ENCODE results near the gene GRM7. TPM values are rescaled to one million over a fixed set of nuclear protein-coding genes. Genes with fewer than 3 reads are reported as not detected.

Gene GRM7
- total RNA-seq, 1 experiment from 2014 or later: 0.28 TPM

DNA sequence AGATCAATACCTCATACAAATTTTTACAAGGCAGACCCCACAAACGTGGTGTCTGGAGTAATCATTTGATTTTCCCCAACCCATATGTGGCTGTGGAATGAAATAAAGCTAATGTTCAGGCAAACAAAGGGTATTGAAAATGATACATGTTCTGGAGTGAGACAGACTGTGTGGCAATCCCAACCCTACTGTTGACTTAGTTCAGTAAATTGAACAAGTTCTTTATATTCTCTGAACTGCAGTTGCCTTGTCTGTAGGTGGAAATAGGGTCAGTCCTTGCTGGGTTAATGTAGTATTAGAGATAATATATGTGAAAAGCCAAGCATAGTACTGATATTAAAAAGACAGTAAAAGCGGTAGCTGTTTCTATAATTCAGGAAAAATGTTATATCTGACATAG lies 69.0 kb downstream of the GRM7 start:
- Histone ChIP-seq H3K9ac (ENCODE audit: extremely low read depth, insufficient read length, low read length) (no peak overlapping the region), H2BK120ac (ENCODE audit: low read depth, low read length, poor library complexity, severe bottlenecking) (no peak overlapping the region), H4K5ac (ENCODE audit: insufficient read length, low read depth, low read length) (no peak overlapping the region), H2BK5ac (ENCODE audit: insufficient read length, low read length) (no peak overlapping the region), H4K91ac (ENCODE audit: insufficient read length, low read depth, low read length) (no peak overlapping the region), H3K4ac (ENCODE audit: low read depth, low read length) (no peak overlapping the region), H3K27ac (ENCODE audit: insufficient read length, low read depth, low read length) (no peak overlapping the region), H3K4me1 (ENCODE audit: insufficient read depth, low read length) (no peaks in the 10 kb centered on the region), H3K23me2 (ENCODE audit: insufficient read length, low read depth, low read length, poor library complexity, severe bottlenecking) (no peaks in the 10 kb centered on the region), H3K79me2 (ENCODE audit: insufficient read depth, low read length) (no peaks in the 10 kb centered on the region), H2BK12ac (ENCODE audit: insufficient read length, low read depth, low read length) (no peak overlapping the region), H2BK20ac (ENCODE audit: low read depth, low read length, poor library complexity, severe bottlenecking) (no peak overlapping the region), H3K27me3 (ENCODE audit: insufficient read depth, low read length) (no peaks in the 10 kb centered on the region), H2BK15ac (ENCODE audit: low read depth, low read length) (no peak overlapping the region), H4K20me1 (ENCODE audit: control insufficient read depth, insufficient read depth, insufficient read length) (no peaks in the 10 kb centered on the region), H3K56ac (ENCODE audit: insufficient read length, low read depth, low read length) (no peak overlapping the region), H4K8ac (replicated peaks; ENCODE audit: insufficient read length, low read depth, low read length) (no peak overlapping the region), H3K79me1 (ENCODE audit: insufficient read depth, low read depth, low read length, poor library complexity, severe bottlenecking) (no peaks in the 10 kb centered on the region), H3K14ac (ENCODE audit: insufficient read depth, low read length) (no peak overlapping the region), H2AK5ac (ENCODE audit: insufficient read length, low read length) (no peak overlapping the region), H2AFZ (ENCODE audit: low read length) (no peak overlapping the region), H3T11ph (ENCODE audit: low read length) (no peak overlapping the region), H3K9me3 (ENCODE audit: control insufficient read depth, low read depth, low read length) (no peaks in the 10 kb centered on the region), H3K18ac (ENCODE audit: insufficient read length, low read depth, low read length) (no peak overlapping the region), H3K23ac (ENCODE audit: insufficient read length, low read depth, low read length) (no peak overlapping the region), H3K4me2 (ENCODE audit: insufficient read depth, insufficient read length, low read length) (no peak overlapping the region)
- TF ChIP-seq, protein P1, sequence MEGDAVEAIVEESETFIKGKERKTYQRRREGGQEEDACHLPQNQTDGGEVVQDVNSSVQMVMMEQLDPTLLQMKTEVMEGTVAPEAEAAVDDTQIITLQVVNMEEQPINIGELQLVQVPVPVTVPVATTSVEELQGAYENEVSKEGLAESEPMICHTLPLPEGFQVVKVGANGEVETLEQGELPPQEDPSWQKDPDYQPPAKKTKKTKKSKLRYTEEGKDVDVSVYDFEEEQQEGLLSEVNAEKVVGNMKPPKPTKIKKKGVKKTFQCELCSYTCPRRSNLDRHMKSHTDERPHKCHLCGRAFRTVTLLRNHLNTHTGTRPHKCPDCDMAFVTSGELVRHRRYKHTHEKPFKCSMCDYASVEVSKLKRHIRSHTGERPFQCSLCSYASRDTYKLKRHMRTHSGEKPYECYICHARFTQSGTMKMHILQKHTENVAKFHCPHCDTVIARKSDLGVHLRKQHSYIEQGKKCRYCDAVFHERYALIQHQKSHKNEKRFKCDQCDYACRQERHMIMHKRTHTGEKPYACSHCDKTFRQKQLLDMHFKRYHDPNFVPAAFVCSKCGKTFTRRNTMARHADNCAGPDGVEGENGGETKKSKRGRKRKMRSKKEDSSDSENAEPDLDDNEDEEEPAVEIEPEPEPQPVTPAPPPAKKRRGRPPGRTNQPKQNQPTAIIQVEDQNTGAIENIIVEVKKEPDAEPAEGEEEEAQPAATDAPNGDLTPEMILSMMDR (conservative IDR thresholded peaks at IDR 0.05): no peak
- Mint-ChIP-seq H3K4me3 (no peak overlapping the region), H3K4me1 (no peaks in the 10 kb centered on the region), H3K36me3 (ENCODE audit: insufficient read depth in 1 of 3, low read depth in 3 of 3) (no peaks in the 10 kb centered on the region), H3K27me3 (ENCODE audit: low read depth) (no peaks in the 10 kb centered on the region; the same call in 1 of the 2 replicates), H3K9me3 (0 out of 5 replicates have a peak, but pooled peaks cover 0 to 2% of the 10 kb centered on the region in 2 experiments), H3K27ac (no peak overlapping the region)
- WGBS (ENCODE audit: extremely low coverage, insufficient read length, low lambda C conversion rate): no CpG with 5 or more reads among the region's 2 CpGs
- DNase-seq: no peak
